ENCODE data around the gene YIPF3. TPM values are rescaled to one million over a fixed set of nuclear protein-coding genes. Genes with fewer than 3 reads are reported as not detected.

Gene YIPF3
- total and polyA plus RNA-seq, 9 of the 15 experiments (the other 6 are each of a cell fraction or from before 2014, with no cell fraction given): 27.5 to 75.3 (median 57.6) TPM

DNA sequence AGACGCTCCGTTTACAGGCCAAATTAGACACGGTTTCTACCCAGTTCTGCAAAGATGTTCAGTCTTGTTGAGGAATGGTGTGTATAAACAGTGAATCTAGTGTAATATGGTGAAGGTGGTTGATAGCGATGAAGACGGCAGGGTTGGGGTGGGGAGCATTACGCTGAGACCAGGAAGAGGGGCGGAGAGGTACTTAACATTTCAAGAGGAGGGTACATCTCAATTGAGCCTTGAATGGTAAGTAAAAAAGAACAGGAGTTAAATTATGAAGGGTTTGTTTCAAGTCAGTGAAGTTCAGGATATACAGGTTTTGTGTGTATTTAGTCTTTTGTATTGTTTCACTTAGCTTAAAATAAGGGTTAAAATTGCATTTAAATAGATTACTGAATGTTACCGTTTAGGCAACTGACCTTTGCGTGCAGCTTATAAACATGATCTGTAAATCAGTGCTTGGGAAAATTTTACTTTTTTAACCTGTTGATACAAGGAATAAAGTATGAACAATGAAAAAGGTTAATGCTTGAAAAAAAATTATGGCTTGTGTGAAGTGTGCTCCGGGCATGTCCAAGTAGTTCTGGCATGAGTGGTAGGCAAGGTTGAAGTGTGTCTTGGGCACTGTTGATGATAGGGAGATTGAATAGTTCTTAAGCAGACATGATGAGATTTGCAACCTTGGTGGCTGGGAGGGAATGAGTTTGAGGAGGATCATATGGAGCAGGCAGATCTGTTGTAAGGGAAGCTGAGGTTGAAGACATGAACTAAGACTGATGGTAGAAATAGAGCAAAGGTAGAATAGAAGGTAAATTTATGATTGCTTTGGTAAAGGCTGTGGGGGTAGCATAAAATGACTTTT is 1.0 kb upstream of the YIPF3 start (continued):
- no peak for TF ChIP-seq LEF1 (IDR thresholded peaks at IDR 0.05)
- TF ChIP-seq, protein P1, sequence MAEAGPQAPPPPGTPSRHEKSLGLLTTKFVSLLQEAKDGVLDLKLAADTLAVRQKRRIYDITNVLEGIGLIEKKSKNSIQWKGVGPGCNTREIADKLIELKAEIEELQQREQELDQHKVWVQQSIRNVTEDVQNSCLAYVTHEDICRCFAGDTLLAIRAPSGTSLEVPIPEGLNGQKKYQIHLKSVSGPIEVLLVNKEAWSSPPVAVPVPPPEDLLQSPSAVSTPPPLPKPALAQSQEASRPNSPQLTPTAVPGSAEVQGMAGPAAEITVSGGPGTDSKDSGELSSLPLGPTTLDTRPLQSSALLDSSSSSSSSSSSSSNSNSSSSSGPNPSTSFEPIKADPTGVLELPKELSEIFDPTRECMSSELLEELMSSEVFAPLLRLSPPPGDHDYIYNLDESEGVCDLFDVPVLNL (CRISPR knock-in tag; IDR thresholded peaks at IDR 0.05; ENCODE audit: low read depth): no peak
- TF ChIP-seq ZNF778 (CRISPR knock-in tag; IDR thresholded peaks at IDR 0.05): no peak
- TF ChIP-seq ZNF3 (CRISPR knock-in tag; IDR thresholded peaks at IDR 0.05): no peak
- no peak for TF ChIP-seq FOSL1 (tag; conservative IDR thresholded peaks at IDR 0.05)
- TF ChIP-seq L3MBTL2 (IDR thresholded peaks at IDR 0.05): no peak
- TF ChIP-seq, protein P2, sequence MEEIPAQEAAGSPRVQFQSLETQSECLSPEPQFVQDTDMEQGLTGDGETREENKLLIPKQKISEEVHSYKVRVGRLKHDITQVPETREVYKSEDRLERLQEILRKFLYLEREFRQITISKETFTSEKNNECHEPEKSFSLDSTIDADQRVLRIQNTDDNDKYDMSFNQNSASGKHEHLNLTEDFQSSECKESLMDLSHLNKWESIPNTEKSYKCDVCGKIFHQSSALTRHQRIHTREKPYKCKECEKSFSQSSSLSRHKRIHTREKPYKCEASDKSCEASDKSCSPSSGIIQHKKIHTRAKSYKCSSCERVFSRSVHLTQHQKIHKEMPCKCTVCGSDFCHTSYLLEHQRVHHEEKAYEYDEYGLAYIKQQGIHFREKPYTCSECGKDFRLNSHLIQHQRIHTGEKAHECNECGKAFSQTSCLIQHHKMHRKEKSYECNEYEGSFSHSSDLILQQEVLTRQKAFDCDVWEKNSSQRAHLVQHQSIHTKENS (CRISPR knock-in tag; IDR thresholded peaks at IDR 0.05): no peak
- no peak for TF ChIP-seq NFE2L1 (tag; IDR thresholded peaks at IDR 0.05; ENCODE audit: borderline replicate concordance, low read depth)
- TF ChIP-seq SRF (CRISPR knock-in tag; IDR thresholded peaks at IDR 0.05): no peak; a peak in 1 of 4 replicates
- TF ChIP-seq SNIP1 (IDR thresholded peaks at IDR 0.05; ENCODE audit: low read depth): peak; percentile 10; the same call in 1 of the 2 replicates
- no peak for TF ChIP-seq NFYB (IDR thresholded peaks at IDR 0.05; ENCODE audit: extremely low read depth, insufficient read length)
- TF ChIP-seq ZNF133 (CRISPR knock-in tag; IDR thresholded peaks at IDR 0.05): no peak
- TF ChIP-seq, protein P3, sequence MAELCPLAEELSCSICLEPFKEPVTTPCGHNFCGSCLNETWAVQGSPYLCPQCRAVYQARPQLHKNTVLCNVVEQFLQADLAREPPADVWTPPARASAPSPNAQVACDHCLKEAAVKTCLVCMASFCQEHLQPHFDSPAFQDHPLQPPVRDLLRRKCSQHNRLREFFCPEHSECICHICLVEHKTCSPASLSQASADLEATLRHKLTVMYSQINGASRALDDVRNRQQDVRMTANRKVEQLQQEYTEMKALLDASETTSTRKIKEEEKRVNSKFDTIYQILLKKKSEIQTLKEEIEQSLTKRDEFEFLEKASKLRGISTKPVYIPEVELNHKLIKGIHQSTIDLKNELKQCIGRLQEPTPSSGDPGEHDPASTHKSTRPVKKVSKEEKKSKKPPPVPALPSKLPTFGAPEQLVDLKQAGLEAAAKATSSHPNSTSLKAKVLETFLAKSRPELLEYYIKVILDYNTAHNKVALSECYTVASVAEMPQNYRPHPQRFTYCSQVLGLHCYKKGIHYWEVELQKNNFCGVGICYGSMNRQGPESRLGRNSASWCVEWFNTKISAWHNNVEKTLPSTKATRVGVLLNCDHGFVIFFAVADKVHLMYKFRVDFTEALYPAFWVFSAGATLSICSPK (IDR thresholded peaks at IDR 0.05; ENCODE audit: borderline replicate concordance): no peak
- no peak for TF ChIP-seq ZNF263 (CRISPR knock-in tag; IDR thresholded peaks at IDR 0.05; ENCODE audit: borderline replicate concordance)
- TF ChIP-seq, protein P4, sequence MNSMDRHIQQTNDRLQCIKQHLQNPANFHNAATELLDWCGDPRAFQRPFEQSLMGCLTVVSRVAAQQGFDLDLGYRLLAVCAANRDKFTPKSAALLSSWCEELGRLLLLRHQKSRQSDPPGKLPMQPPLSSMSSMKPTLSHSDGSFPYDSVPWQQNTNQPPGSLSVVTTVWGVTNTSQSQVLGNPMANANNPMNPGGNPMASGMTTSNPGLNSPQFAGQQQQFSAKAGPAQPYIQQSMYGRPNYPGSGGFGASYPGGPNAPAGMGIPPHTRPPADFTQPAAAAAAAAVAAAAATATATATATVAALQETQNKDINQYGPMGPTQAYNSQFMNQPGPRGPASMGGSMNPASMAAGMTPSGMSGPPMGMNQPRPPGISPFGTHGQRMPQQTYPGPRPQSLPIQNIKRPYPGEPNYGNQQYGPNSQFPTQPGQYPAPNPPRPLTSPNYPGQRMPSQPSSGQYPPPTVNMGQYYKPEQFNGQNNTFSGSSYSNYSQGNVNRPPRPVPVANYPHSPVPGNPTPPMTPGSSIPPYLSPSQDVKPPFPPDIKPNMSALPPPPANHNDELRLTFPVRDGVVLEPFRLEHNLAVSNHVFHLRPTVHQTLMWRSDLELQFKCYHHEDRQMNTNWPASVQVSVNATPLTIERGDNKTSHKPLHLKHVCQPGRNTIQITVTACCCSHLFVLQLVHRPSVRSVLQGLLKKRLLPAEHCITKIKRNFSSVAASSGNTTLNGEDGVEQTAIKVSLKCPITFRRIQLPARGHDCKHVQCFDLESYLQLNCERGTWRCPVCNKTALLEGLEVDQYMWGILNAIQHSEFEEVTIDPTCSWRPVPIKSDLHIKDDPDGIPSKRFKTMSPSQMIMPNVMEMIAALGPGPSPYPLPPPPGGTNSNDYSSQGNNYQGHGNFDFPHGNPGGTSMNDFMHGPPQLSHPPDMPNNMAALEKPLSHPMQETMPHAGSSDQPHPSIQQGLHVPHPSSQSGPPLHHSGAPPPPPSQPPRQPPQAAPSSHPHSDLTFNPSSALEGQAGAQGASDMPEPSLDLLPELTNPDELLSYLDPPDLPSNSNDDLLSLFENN (IDR thresholded peaks at IDR 0.05; ENCODE audit: low read depth in 2 of 2, low read length in 2 of 2): no peak
- no peak for TF ChIP-seq FOXJ3 (CRISPR knock-in tag; IDR thresholded peaks at IDR 0.05)
